MCF 10A (cell line): ENCODE results near the gene BNIP3. TPM values are rescaled to one million over a fixed set of nuclear protein-coding genes. Genes with fewer than 3 reads are reported as not detected.

Experiments used
- BruUV-seq: library from RNA; stranded (reverse); fragments of 400-500 nt; replicated peaks from 2 replicates; lab custom pipeline; 2021; lab: Mats Ljungman, UMichigan
- CTCF ChIA-PET: fragments of 300-600 bp; sonication (Branson Sonifier 250); formaldehyde crosslinking; extraction: SDS; loops from one replicate; lab custom pipeline; 2021; ENCODE audit warnings: antibody characterized with exemption, inconsistent platforms; lab: Yijun Ruan, JAX
- POLR2A ChIA-PET: fragments of 300-600, 350-650 bp; sonication (Branson Sonifier 250); formaldehyde crosslinking; extraction: SDS; loops from one replicate; lab custom pipeline; 2020; ENCODE audit warnings: antibody characterized with exemption, inconsistent platforms; lab: Yijun Ruan, JAX
- DNase-seq: peaks from one replicate; pipeline ENCODE4 v3.0.0-alpha.2; 2018; ENCODE audit not compliant: unreplicated experiment
- H3K27ac Mint-ChIP-seq: one replicate; pipeline ENCODE4 v1.8.0; 2022; ENCODE audit warnings: mild to moderate bottlenecking, low read depth, mixed read lengths; ENCODE audit not compliant: unreplicated experiment
- H3K27me3 Mint-ChIP-seq: one replicate; pipeline ENCODE4 v1.8.0; 2022; ENCODE audit warnings: mixed read lengths; ENCODE audit not compliant: insufficient read depth, unreplicated experiment
- H3K36me3 Mint-ChIP-seq: one replicate; pipeline ENCODE4 v1.8.0; 2022; ENCODE audit warnings: mild to moderate bottlenecking, moderate library complexity, mixed read lengths; ENCODE audit not compliant: insufficient read depth, unreplicated experiment
- H3K4me1 Mint-ChIP-seq: one replicate; pipeline ENCODE4 v1.8.0; 2022; ENCODE audit warnings: mixed read lengths; ENCODE audit not compliant: insufficient read depth, unreplicated experiment
- H3K4me3 Mint-ChIP-seq: one replicate; pipeline ENCODE4 v1.8.0; 2022; ENCODE audit warnings: mild to moderate bottlenecking, moderate library complexity, mixed read lengths; ENCODE audit not compliant: unreplicated experiment
- H3K9me3 Mint-ChIP-seq: one replicate; pipeline ENCODE4 v1.8.0; 2022; ENCODE audit warnings: mixed read lengths; ENCODE audit not compliant: unreplicated experiment
- intact Hi-C: fragments of 100-400 bp; cut with micrococcal nuclease; formaldehyde crosslinking; loops from 2 replicates; pipeline ENCODE4 v1.14.1; 2022
- total RNA-seq: library from RNA; stranded (reverse); gene quantifications from 2 replicates; pipeline ENCODE4 v1.2.3, GENCODE V29; 2022
- TF ChIP-seq, protein P1 (sequence below): fragments of 200-600 bp; IDR thresholded peaks from one replicate; pipeline ENCODE4 v1.8.0; 2022; ENCODE audit warnings: antibody characterized with exemption, mild to moderate bottlenecking; ENCODE audit not compliant: unreplicated experiment

Gene BNIP3
- total RNA-seq, 1 experiment from 2014 or later = 47.0 TPM

GRCh38 chr10:131943021-131943814, 38.5 kb downstream of the BNIP3 start:
- no TSS peak for BruUV-seq
- ChIA-PET CTCF (interaction anchor here (0.8 to 2.0 kb wide), 6 partner anchors 10 to 80 kb away, joined by 3 to 16 read pairs (median 4); no protein-coding TSS in a partner anchor), POLR2A (no interaction called here)
- Mint-ChIP-seq H3K9me3 (no peaks in the 10 kb centered on the region), H3K4me3 (no peak overlapping the region), H3K4me1 (peaks cover 23% of the 10 kb centered on the region), H3K27me3 (no peaks in the 10 kb centered on the region), H3K27ac (no peak overlapping the region), H3K36me3 (peaks cover 65% of the 10 kb centered on the region)
- intact Hi-C loops = no loop called here
- TF ChIP-seq, protein P1, sequence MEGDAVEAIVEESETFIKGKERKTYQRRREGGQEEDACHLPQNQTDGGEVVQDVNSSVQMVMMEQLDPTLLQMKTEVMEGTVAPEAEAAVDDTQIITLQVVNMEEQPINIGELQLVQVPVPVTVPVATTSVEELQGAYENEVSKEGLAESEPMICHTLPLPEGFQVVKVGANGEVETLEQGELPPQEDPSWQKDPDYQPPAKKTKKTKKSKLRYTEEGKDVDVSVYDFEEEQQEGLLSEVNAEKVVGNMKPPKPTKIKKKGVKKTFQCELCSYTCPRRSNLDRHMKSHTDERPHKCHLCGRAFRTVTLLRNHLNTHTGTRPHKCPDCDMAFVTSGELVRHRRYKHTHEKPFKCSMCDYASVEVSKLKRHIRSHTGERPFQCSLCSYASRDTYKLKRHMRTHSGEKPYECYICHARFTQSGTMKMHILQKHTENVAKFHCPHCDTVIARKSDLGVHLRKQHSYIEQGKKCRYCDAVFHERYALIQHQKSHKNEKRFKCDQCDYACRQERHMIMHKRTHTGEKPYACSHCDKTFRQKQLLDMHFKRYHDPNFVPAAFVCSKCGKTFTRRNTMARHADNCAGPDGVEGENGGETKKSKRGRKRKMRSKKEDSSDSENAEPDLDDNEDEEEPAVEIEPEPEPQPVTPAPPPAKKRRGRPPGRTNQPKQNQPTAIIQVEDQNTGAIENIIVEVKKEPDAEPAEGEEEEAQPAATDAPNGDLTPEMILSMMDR = no peak
- peak; percentile 22 for DNase-seq

DNA sequence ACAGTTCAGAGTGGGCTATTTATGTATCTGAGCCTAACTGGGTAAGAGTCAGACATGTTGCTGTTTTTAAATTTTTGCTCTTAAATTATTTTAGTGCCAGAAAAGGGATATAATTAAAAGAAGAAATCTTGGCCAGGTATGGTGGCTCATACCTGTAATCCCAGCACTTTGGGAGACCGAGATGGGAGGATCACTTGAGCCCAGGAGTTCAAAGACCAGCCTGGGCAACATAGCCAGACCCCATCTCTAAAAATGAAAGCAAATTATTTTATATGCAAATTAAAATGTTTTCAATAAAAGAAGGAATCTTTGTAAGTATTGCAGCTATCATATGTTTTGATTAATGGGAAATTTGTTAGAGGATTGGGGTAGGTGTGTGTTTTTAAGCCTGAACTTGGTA, 39.3 kb downstream of the BNIP3 start:
- no TSS peak for BruUV-seq
- no peaks in the 10 kb centered on the region for H3K27me3 Mint-ChIP-seq
- H3K36me3 Mint-ChIP-seq = peaks cover 64% of the 10 kb centered on the region
- H3K4me3 Mint-ChIP-seq = no peak overlapping the region
- no peaks in the 10 kb centered on the region for H3K9me3 Mint-ChIP-seq
- ChIA-PET CTCF (interaction anchor here (0.8 to 1.8 kb wide), 4 partner anchors 9 to 80 kb away, joined by 3 to 5 read pairs (median 4); no protein-coding TSS in a partner anchor), POLR2A (no interaction called here)
- TF ChIP-seq, protein P1 = no peak
- intact Hi-C loops = no loop called here
- no peak for DNase-seq
- H3K27ac Mint-ChIP-seq = no peak overlapping the region
- peaks cover 15% of the 10 kb centered on the region for H3K4me1 Mint-ChIP-seq

GRCh38 chr10:131938681-131939080, 43.0 kb downstream of the BNIP3 start:
- Mint-ChIP-seq H3K4me3 (no peak overlapping the region), H3K4me1 (no peaks in the 10 kb centered on the region), H3K27me3 (no peaks in the 10 kb centered on the region), H3K9me3 (no peaks in the 10 kb centered on the region), H3K27ac (no peak overlapping the region), H3K36me3 (peaks cover 57% of the 10 kb centered on the region)
- intact Hi-C loops = no loop called here
- CTCF ChIA-PET = interaction anchor here (0.6 kb wide), 1 partner anchor 35 kb away, joined by 4 read pairs; no protein-coding TSS in a partner anchor
- BruUV-seq = no TSS peak
- TF ChIP-seq, protein P1 = no peak
- POLR2A ChIA-PET = interaction anchor here (0.6 kb wide), 1 partner anchor 117 kb away, joined by 5 read pairs; no protein-coding TSS in a partner anchor
- DNase-seq = no peak

GRCh38 chr10:131937836-131938235, 43.9 kb downstream of the BNIP3 start:
- H3K27ac Mint-ChIP-seq = no peak overlapping the region
- CTCF ChIA-PET = interaction anchor here (0.7 kb wide), 1 partner anchor 11 kb away, joined by 3 read pairs; no protein-coding TSS in a partner anchor
- no peak overlapping the region for H3K4me3 Mint-ChIP-seq
- H3K4me1 Mint-ChIP-seq = no peaks in the 10 kb centered on the region
- intact Hi-C loops = no loop called here
- no peaks in the 10 kb centered on the region for H3K9me3 Mint-ChIP-seq
- POLR2A ChIA-PET = no interaction called here
- no peak for DNase-seq
- no peaks in the 10 kb centered on the region for H3K27me3 Mint-ChIP-seq
- peaks cover 52% of the 10 kb centered on the region for H3K36me3 Mint-ChIP-seq
- no TSS peak for BruUV-seq
- TF ChIP-seq, protein P1 = no peak
